ENCODE results near the gene PUS3.
A peak's percentile ranks its signal among the peaks of the same experiment; 100 is the strongest.

PUS3 gene

GRCh38 chr11:125944350-125945010 is 41.5 kb upstream of the PUS3 start:
- no peaks in the 10 kb centered on the region for H3K9me3 ChIP-seq (ENCODE audit: control extremely low read depth in 1 of 5, control insufficient read depth in 4 of 5, insufficient read depth in 2 of 5, low read depth in 1 of 5, low read length in 4 of 5)
- no peak overlapping the region for H3K4me3 ChIP-seq (ENCODE audit: control insufficient read depth in 1 of 7, extremely low read depth in 1 of 7, insufficient read depth in 4 of 7, low read depth in 2 of 7, low read length in 6 of 7)
- H3K27me3 ChIP-seq (replicated peaks in 2 of 5; ENCODE audit: control insufficient read depth in 4 of 5, insufficient read depth in 5 of 5, low read length in 4 of 5): peaks cover 0 to 12% (median 3%) of the 10 kb centered on the region in 5 experiments
- H3K36me3 ChIP-seq (ENCODE audit: control insufficient read depth in 4 of 4, insufficient read depth in 4 of 4, low read length in 3 of 4): no peaks in the 10 kb centered on the region
- no peaks in the 10 kb centered on the region for H3K4me1 ChIP-seq (ENCODE audit: control extremely low read depth in 1 of 4, control insufficient read depth in 4 of 4, insufficient read depth in 4 of 4, low read length in 3 of 4)
- CTCF ChIA-PET: interaction anchor here (0.8 to 3.9 kb wide), 3 partner anchors 20 to 249 kb away, joined by 3 to 28 read pairs (median 3); no protein-coding TSS in a partner anchor
- 78% methylated on average over 11 of the region's 13 CpGs for WGBS (ENCODE audit: insufficient coverage)
- POLR2A ChIA-PET: no interaction called here
- H3K27ac ChIP-seq (ENCODE audit: insufficient read depth in 1 of 2, low read depth in 1 of 2, low read length in 2 of 2, poor library complexity in 1 of 2, severe bottlenecking in 2 of 2): no peak overlapping the region
- DNase-seq: no peak

GRCh38 chr11:125943661-125944349 is 40.8 kb upstream of the PUS3 start:
- Histone ChIP-seq H3K36me3 (ENCODE audit: control insufficient read depth in 4 of 4, insufficient read depth in 4 of 4, low read length in 3 of 4) (no peaks in the 10 kb centered on the region), H3K4me1 (ENCODE audit: control extremely low read depth in 1 of 4, control insufficient read depth in 4 of 4, insufficient read depth in 4 of 4, low read length in 3 of 4) (no peaks in the 10 kb centered on the region), H3K9me3 (ENCODE audit: control extremely low read depth in 1 of 5, control insufficient read depth in 4 of 5, insufficient read depth in 2 of 5, low read depth in 1 of 5, low read length in 4 of 5) (no peaks in the 10 kb centered on the region), H3K4me3 (ENCODE audit: control insufficient read depth in 1 of 7, extremely low read depth in 1 of 7, insufficient read depth in 4 of 7, low read depth in 2 of 7, low read length in 6 of 7) (no peak overlapping the region), H3K27ac (ENCODE audit: insufficient read depth in 1 of 2, low read depth in 1 of 2, low read length in 2 of 2, poor library complexity in 1 of 2, severe bottlenecking in 2 of 2) (no peak overlapping the region), H3K27me3 (replicated peaks in 2 of 5; ENCODE audit: control insufficient read depth in 4 of 5, insufficient read depth in 5 of 5, low read length in 4 of 5) (peaks cover 0 to 12% (median 3%) of the 10 kb centered on the region in 5 experiments)
- ChIA-PET CTCF (interaction anchor here (0.7 to 3.9 kb wide), 5 partner anchors 21 to 598 kb away, joined by 3 to 28 read pairs (median 3); no protein-coding TSS in a partner anchor), POLR2A (no interaction called here)
- no peak for DNase-seq
- WGBS (ENCODE audit: insufficient coverage): 88% methylated on average over 7 of the region's 9 CpGs

DNA sequence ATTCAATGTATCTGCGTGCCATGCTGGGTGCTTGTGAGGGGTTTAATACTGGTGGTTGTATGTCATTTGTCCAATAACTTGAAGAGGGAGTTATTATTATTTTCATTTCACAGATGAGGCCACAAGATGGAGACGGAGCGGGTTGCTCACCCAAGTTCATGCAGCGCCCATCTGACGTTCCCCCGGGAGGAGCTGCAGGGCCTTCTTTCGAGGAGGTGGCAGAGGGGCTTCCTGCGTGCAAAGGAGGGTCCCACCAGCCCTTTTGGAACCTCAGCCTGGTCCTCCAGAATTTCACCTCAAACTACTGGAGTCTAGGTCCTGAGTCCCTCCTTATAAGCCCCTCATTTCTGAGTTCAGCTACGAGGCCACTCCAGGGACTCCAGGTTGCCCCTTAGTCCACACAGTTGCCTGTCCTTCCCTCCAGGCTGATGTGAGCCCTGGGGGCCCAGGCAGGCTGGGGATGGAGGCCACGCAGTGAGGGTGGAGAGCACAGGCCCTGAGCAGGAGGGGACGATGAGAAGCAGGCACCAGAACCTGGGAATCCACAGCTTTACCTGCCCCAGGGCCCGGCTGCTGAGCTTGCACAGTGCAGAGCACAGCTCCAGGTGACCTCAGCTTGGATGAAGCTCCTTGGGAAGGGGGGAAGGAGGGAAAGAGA is 39.9 kb upstream of the PUS3 start:
- no peak for DNase-seq
- POLR2A ChIA-PET: no interaction called here
- Histone ChIP-seq H3K36me3 (ENCODE audit: control insufficient read depth in 4 of 4, insufficient read depth in 4 of 4, low read length in 3 of 4) (no peaks in the 10 kb centered on the region), H3K4me1 (ENCODE audit: control extremely low read depth in 1 of 4, control insufficient read depth in 4 of 4, insufficient read depth in 4 of 4, low read length in 3 of 4) (peaks cover 0 to 2% (median 0%) of the 10 kb centered on the region in 4 experiments), H3K9me3 (ENCODE audit: control extremely low read depth in 1 of 5, control insufficient read depth in 4 of 5, insufficient read depth in 2 of 5, low read depth in 1 of 5, low read length in 4 of 5) (no peaks in the 10 kb centered on the region), H3K4me3 (ENCODE audit: control insufficient read depth in 1 of 7, extremely low read depth in 1 of 7, insufficient read depth in 4 of 7, low read depth in 2 of 7, low read length in 6 of 7) (no peak overlapping the region), H3K27ac (ENCODE audit: insufficient read depth in 1 of 2, low read depth in 1 of 2, low read length in 2 of 2, poor library complexity in 1 of 2, severe bottlenecking in 2 of 2) (no peak overlapping the region), H3K27me3 (replicated peaks in 2 of 5; ENCODE audit: control insufficient read depth in 4 of 5, insufficient read depth in 5 of 5, low read length in 4 of 5) (peaks cover 0 to 12% (median 3%) of the 10 kb centered on the region in 5 experiments)
- 81% methylated on average over 8 of the region's 12 CpGs for WGBS (ENCODE audit: insufficient coverage)
- CTCF ChIA-PET: interaction anchor here (0.9 to 3.9 kb wide), 6 partner anchors 8 to 597 kb away, joined by 3 to 28 read pairs (median 3); no protein-coding TSS in a partner anchor

DNA sequence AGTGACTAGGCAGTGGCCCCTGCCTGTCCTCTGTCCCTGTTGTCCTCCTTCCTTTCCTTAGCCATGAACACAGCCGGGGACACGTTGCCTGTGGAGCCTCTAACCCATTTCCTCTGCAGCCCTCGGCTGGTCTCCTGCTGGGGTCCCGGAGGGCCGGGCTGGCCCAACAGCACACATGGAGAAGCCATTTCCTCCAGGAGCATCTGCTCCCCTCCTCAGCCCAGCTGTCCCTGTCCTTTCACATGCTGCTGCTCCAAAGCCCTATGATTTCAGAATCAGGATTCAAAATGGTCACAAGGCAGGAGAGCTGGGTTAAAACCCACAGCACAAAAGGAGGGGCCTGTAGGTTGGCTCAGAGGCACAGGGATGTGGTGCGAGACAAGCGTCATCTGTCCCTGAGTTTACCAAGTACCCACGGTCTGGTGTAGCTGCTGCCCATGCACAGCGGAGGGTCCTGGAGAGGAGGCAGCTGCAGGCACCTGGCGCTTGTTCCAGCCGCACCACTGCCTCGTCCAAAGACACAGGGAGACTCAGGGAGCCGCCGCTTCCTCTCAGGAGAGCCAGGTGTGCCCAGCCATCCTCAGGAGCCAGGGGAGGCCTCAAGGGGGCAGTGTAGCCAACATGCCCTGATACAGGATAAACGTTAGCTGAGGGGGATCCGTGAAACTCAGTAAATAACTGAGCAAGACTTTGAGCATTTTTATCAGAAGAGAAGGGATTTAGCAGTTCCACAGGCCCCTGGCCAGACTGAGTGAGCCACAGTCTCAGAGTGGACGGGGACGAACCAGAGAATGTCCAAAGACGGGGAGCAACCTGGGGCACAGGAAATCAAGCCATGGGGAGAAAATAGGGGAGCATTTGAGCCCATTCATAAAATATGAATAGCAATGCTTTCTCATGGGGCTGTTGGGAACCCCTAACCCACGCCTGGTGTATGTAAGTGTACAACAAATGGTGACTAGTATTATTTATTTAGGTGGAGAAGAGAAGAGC is 38.9 kb upstream of the PUS3 start:
- 35% methylated on average over 19 of the region's 20 CpGs for WGBS (ENCODE audit: insufficient coverage)
- POLR2A ChIA-PET: no interaction called here
- DNase-seq: peak; percentile 14 to 46 (median 27)
- H3K4me3 ChIP-seq (ENCODE audit: control insufficient read depth in 1 of 7, extremely low read depth in 1 of 7, insufficient read depth in 4 of 7, low read depth in 2 of 7, low read length in 6 of 7): no peak overlapping the region
- H3K27ac ChIP-seq (ENCODE audit: insufficient read depth in 1 of 2, low read depth in 1 of 2, low read length in 2 of 2, poor library complexity in 1 of 2, severe bottlenecking in 2 of 2): no peak overlapping the region
- no peaks in the 10 kb centered on the region for H3K36me3 ChIP-seq (ENCODE audit: control insufficient read depth in 4 of 4, insufficient read depth in 4 of 4, low read length in 3 of 4)
- no peaks in the 10 kb centered on the region for H3K9me3 ChIP-seq (ENCODE audit: control extremely low read depth in 1 of 5, control insufficient read depth in 4 of 5, insufficient read depth in 2 of 5, low read depth in 1 of 5, low read length in 4 of 5)
- peaks cover 0 to 12% (median 3%) of the 10 kb centered on the region in 5 experiments for H3K27me3 ChIP-seq (replicated peaks in 2 of 5; ENCODE audit: control insufficient read depth in 4 of 5, insufficient read depth in 5 of 5, low read length in 4 of 5)
- CTCF ChIA-PET: interaction anchor here (0.6 to 3.9 kb wide), 8 partner anchors 9 to 256 kb away, joined by 3 to 28 read pairs (median 4); no protein-coding TSS in a partner anchor
- H3K4me1 ChIP-seq (ENCODE audit: control extremely low read depth in 1 of 4, control insufficient read depth in 4 of 4, insufficient read depth in 4 of 4, low read length in 3 of 4): peaks cover 0 to 2% (median 0%) of the 10 kb centered on the region in 4 experiments

GRCh38 chr11:125941267-125941618 is 38.2 kb upstream of the PUS3 start:
- CTCF ChIA-PET: interaction anchor here (0.8 to 3.9 kb wide), 5 partner anchors 16 to 260 kb away, joined by 3 to 28 read pairs (median 4); no protein-coding TSS in a partner anchor
- DNase-seq: no peak
- peaks cover 0 to 2% (median 0%) of the 10 kb centered on the region in 4 experiments for H3K4me1 ChIP-seq (ENCODE audit: control extremely low read depth in 1 of 4, control insufficient read depth in 4 of 4, insufficient read depth in 4 of 4, low read length in 3 of 4)
- H3K27ac ChIP-seq (ENCODE audit: insufficient read depth in 1 of 2, low read depth in 1 of 2, low read length in 2 of 2, poor library complexity in 1 of 2, severe bottlenecking in 2 of 2): no peak overlapping the region
- no peaks in the 10 kb centered on the region for H3K36me3 ChIP-seq (ENCODE audit: control insufficient read depth in 4 of 4, insufficient read depth in 4 of 4, low read length in 3 of 4)
- WGBS (ENCODE audit: insufficient coverage): 100% methylated on average over 2 of the region's 4 CpGs
- POLR2A ChIA-PET: no interaction called here
- H3K27me3 ChIP-seq (replicated peaks in 2 of 5; ENCODE audit: control insufficient read depth in 4 of 5, insufficient read depth in 5 of 5, low read length in 4 of 5): peaks cover 0 to 12% (median 3%) of the 10 kb centered on the region in 5 experiments
- H3K4me3 ChIP-seq (ENCODE audit: control insufficient read depth in 1 of 7, extremely low read depth in 1 of 7, insufficient read depth in 4 of 7, low read depth in 2 of 7, low read length in 6 of 7): no peak overlapping the region
- no peaks in the 10 kb centered on the region for H3K9me3 ChIP-seq (ENCODE audit: control extremely low read depth in 1 of 5, control insufficient read depth in 4 of 5, insufficient read depth in 2 of 5, low read depth in 1 of 5, low read length in 4 of 5)

- Histone ChIP-seq H3K4me3 (ENCODE audit: control insufficient read depth in 1 of 7, extremely low read depth in 1 of 7, insufficient read depth in 4 of 7, low read depth in 2 of 7, low read length in 6 of 7) (no peak overlapping the region), H3K27me3 (replicated peaks in 2 of 5; ENCODE audit: control insufficient read depth in 4 of 5, insufficient read depth in 5 of 5, low read length in 4 of 5) (peaks cover 0 to 14% (median 3%) of the 10 kb centered on the region in 5 experiments), H3K4me1 (ENCODE audit: control extremely low read depth in 1 of 4, control insufficient read depth in 4 of 4, insufficient read depth in 4 of 4, low read length in 3 of 4) (peaks cover 0 to 2% (median 0%) of the 10 kb centered on the region in 4 experiments), H3K27ac (ENCODE audit: insufficient read depth in 1 of 2, low read depth in 1 of 2, low read length in 2 of 2, poor library complexity in 1 of 2, severe bottlenecking in 2 of 2) (no peak overlapping the region), H3K9me3 (ENCODE audit: control extremely low read depth in 1 of 5, control insufficient read depth in 4 of 5, insufficient read depth in 2 of 5, low read depth in 1 of 5, low read length in 4 of 5) (no peaks in the 10 kb centered on the region), H3K36me3 (ENCODE audit: control insufficient read depth in 4 of 4, insufficient read depth in 4 of 4, low read length in 3 of 4) (no peaks in the 10 kb centered on the region)
- CTCF ChIA-PET: interaction anchor here (0.6 to 2.7 kb wide), 3 partner anchors 253 to 628 kb away, joined by 4 to 17 read pairs (median 5); no protein-coding TSS in a partner anchor
- 95% methylated on average over 3 of the region's 4 CpGs for WGBS (ENCODE audit: insufficient coverage)
- POLR2A ChIA-PET: no interaction called here
- DNase-seq: no peak
These were observed 37.1 kb upstream of the PUS3 start for GRCh38 chr11:125940145-125940544.
